T-helper 2 cell treated with Interferon-gamma antibody and Interleukin-4, amounts not matched to agents 100 ng/mL and 5 ng/mL, for 36 hours (primary cell): Measurements from ENCODE around the gene SIRT5. TPM values are rescaled to one million over a fixed set of nuclear protein-coding genes. Genes with fewer than 3 reads are reported as not detected.

ENCODE experiments used
- intact Hi-C: fragments of 100-400 bp; cut with micrococcal nuclease; formaldehyde crosslinking; loops from one replicate; pipeline ENCODE4 v1.15.1; 2023
- total RNA-seq: library from RNA; stranded (reverse); gene quantifications from 2 replicates; pipeline ENCODE4 v1.2.3, GENCODE V29; 2022

The SIRT5 gene
- total RNA-seq, 1 donor from 2014 or later: 9.4 TPM

DNA sequence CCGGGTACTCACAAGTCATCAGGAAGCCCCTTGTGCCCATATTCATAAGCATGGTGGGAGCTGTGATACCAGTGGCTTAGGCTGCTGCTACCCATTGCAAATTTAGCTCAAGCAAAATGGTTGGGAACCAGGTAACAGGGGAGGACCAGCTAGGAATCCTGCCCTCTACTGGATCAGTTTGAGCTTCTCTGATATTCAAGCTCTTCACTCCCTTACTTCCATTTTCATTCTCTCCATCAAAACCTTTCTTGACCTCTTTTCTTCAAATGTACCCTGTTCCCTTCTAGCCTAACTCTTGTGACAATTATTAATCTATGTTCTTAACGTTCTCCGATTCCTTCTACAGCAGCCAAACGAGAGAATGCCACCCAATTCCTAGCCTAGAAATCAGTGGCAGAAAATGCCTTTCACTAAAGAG lies 50.5 kb downstream of the SIRT5 start:
- intact Hi-C loops: no loop called here

DNA sequence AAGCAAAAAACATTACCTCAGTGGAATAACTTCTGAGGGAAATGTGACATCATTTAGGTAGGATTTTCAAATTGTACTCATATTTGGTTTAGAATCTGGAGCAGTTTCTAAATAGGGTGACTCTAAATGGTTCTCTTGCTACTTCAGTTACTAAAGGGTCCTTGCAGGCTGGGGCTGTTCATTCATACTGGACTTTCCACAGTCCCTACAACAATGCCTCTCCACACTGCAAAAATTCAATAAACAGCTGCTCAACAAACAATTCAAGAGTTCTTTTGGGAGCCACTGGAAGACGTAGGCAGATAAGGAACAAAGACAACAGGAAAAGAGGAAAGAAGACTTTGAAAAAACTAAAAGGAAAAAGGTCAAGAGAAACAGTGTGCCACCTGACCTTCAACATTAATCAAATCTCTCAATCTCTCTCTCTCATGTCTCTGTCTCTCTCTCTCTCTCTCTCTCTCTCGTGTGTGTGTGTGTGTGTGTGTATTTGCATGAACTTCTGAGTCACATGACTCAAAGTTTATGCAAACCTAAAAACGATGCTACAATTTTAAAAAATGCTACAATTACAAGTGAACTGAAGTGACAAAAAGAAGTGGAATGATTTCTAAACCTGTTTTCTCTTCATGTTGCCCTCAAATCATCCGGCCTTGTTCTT lies 55.2 kb downstream of the SIRT5 start:
- intact Hi-C loops: no loop called here

GRCh38 chr6:13630499-13630898 lies 56.1 kb downstream of the SIRT5 start:
- intact Hi-C loops: no loop called here

- intact Hi-C loops: no loop called here
Observed at GRCh38 chr6:13633343-13633742, 58.9 kb downstream of the SIRT5 start.

DNA sequence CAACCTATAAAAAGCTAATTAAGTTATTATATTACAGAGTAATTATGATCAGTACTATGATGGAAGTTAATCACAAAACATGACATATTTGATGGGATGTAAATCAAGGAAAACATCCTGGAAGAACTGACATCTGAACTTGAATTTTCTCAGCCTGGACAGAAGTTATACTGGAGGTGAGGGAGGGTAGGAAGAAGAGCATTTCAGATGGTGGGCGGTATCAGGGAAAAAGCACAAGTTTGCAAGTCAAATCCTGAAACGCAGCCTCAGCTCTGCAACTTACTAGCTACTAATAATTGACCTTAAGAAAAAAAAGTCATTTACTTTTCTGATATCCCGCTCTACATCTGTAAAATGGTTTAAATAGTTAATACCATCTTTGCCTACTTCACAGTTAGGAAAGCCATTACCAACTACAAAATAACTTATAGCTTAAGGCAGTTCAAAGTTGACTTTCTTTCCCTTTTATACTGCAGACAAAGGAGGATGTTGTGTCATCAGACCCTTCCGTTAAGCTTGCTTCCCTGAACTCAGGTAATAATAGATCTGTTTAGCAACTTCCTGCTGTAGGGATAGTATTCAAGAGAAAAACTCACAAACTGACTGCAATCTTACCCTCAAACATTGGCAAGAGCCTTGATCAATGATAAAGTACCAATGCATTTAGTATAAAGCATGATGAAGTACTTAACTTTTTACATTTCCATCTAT lies 61.7 kb downstream of the SIRT5 start:
- intact Hi-C loops: no loop called here

DNA sequence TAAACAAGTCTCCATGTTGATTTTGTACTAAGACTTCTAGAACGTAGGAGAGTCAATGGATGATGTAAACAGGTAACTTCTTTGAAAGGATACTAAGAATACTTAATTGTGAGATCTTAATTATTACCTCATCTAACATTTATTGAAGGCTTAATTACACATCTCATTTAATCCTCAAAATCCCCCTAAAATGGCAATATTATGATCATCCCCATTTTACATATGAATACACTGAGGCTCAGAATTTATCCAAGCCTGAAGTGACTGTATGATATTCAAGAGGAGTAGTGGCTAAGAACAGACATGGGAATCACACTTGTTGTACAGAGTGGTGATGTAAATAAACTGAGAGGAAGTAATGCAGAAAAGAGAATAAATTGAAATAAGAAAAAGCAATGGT lies 63.6 kb downstream of the SIRT5 start:
- intact Hi-C loops: no loop called here

GRCh38 chr6:13638626-13639025 lies 64.2 kb downstream of the SIRT5 start:
- intact Hi-C loops: no loop called here

DNA sequence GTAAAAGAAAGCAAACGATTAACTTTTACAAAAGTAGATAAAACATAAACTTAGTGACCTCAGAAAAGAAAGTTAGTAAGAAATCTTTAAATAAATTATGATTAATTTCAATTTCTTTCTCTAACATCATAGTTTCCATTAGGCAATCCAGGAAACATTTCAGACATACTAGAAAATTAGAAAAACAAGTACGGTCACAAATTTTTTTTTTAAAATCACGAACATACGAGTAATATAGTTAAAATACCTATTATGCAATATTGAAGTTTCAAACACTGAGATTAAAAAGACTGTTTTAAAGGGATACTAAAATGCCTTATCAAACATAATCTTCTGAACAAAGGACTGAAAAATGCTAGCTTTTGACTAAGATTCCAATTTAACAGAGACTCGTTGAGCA lies 66.9 kb downstream of the SIRT5 start:
- intact Hi-C loops: no loop called here

- intact Hi-C loops: no loop called here
Observed at GRCh38 chr6:13643125-13643524, 68.7 kb downstream of the SIRT5 start.

- intact Hi-C loops: no loop called here
Observed at GRCh38 chr6:13648850-13649249, 74.4 kb downstream of the SIRT5 start.

- intact Hi-C loops: no loop called here
Observed at GRCh38 chr6:13649393-13649792, 75.0 kb downstream of the SIRT5 start.

GRCh38 chr6:13653296-13653695 lies 78.9 kb downstream of the SIRT5 start:
- intact Hi-C loops: no loop called here

GRCh38 chr6:13654496-13654895 lies 80.1 kb downstream of the SIRT5 start:
- intact Hi-C loops: no loop called here

DNA sequence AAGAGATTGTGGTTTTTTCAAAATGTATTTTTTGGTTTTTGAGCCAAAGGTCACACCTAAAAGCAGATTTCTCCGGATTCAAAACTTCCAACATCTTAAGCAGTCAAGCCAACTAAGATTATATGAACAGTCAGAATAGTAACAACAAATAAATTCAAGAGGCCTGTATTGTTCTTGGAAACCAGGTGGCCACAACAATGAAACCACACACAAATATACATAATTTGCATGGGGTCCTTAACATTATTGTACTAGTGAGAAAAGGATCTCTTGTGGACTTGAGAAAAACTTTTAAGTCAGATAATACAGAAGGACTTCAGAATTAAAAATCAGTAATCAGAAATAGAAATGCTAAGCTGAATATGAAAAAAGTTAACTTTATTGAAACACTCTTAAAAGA lies 81.3 kb downstream of the SIRT5 start:
- intact Hi-C loops: no loop called here

DNA sequence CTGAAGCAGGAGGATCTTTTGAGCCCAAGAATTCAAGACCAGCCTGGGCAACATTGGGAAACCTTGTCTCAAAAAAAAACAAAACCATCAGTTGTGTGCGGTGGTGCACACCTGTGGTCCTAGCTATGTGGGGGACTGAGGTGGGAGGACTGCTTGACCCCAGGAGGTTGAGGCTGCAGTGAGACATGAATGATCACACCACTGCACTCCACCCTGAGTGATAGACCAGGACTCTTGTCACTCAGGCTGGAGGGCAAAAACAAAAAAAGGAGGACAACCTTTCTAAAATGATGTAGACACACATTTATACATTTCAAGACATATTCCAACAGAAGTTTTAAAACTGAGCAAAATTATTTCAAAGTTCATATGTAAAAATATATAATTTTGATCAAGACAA lies 85.9 kb downstream of the SIRT5 start:
- intact Hi-C loops: no loop called here

- intact Hi-C loops: no loop called here
Observed at GRCh38 chr6:13660893-13661292, 86.5 kb downstream of the SIRT5 start.

DNA sequence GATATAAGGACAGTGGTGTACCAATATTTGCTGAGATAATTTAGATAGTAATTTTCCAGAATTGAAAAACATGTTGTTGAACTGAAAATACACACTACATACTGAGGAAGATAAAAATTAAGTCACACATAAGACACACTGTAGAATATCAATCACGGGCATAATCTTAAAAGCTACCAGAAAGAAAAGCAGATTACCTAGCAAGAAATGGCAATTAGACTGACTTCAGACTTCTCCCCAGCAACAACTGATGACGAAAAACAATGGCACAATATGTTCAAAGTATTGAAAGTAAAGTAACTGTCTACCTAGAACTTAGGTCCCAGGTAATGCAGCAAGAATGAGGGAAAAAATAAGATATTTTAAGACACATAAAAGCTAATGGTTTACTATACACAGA lies 87.2 kb downstream of the SIRT5 start:
- intact Hi-C loops: no loop called here

GRCh38 chr6:13662651-13663334 lies 88.4 kb downstream of the SIRT5 start:
- intact Hi-C loops: no loop called here

- intact Hi-C loops: no loop called here
Observed at GRCh38 chr6:13663986-13664385, 89.6 kb downstream of the SIRT5 start.
